ENCODE data around the gene MB.

The MB gene

GRCh38 chr22:35582218-35582860 is 34.8 kb downstream of the MB start:
- Histone ChIP-seq H3K9ac (ENCODE audit: low read depth, low read length) (no peak overlapping the region), H3K27me3 (ENCODE audit: control insufficient read depth, insufficient read depth, low read length) (no peaks in the 10 kb centered on the region), H3K4me3 (ENCODE audit: low read depth, low read length) (no peak overlapping the region), H3K36me3 (ENCODE audit: control insufficient read depth, insufficient read depth, low read length) (no peaks in the 10 kb centered on the region), H3K27ac (ENCODE audit: low read depth, low read length) (no peak overlapping the region), H3K9me3 (ENCODE audit: control insufficient read depth, insufficient read depth, low read length) (no peaks in the 10 kb centered on the region), H3K4me1 (ENCODE audit: control insufficient read depth, insufficient read depth, low read length) (no peaks in the 10 kb centered on the region)

DNA sequence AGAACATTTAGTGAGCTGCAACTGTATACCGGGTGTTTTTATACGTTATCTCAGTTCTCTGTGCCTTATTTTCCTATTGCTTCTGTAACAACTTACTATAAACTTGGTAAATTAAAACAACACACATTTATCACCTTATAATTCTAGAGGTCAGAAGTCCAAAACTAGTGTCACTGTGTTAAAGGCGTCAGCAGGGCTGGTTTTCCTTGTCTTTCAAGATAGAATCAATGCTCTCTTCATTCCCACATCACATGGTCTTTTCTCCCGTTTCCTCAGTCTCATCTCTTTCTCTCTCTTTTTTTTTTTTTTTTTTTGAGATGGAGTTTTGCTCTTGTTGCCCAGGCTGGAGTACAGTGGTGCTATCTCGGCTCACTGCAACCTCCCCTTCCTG is 36.1 kb downstream of the MB start:
- Histone ChIP-seq H3K9me3 (ENCODE audit: control insufficient read depth, insufficient read depth, low read length) (no peaks in the 10 kb centered on the region), H3K9ac (ENCODE audit: low read depth, low read length) (no peak overlapping the region), H3K4me1 (ENCODE audit: control insufficient read depth, insufficient read depth, low read length) (no peaks in the 10 kb centered on the region), H3K36me3 (ENCODE audit: control insufficient read depth, insufficient read depth, low read length) (no peaks in the 10 kb centered on the region), H3K4me3 (ENCODE audit: low read depth, low read length) (no peak overlapping the region), H3K27ac (ENCODE audit: low read depth, low read length) (no peak overlapping the region), H3K27me3 (ENCODE audit: control insufficient read depth, insufficient read depth, low read length) (no peaks in the 10 kb centered on the region)

- H3K27ac ChIP-seq (ENCODE audit: low read depth, low read length) = no peak overlapping the region
- H3K4me3 ChIP-seq (ENCODE audit: low read depth, low read length) = no peak overlapping the region
- no peaks in the 10 kb centered on the region for H3K4me1 ChIP-seq (ENCODE audit: control insufficient read depth, insufficient read depth, low read length)
- H3K9me3 ChIP-seq (ENCODE audit: control insufficient read depth, insufficient read depth, low read length) = no peaks in the 10 kb centered on the region
- no peak overlapping the region for H3K9ac ChIP-seq (ENCODE audit: low read depth, low read length)
- H3K27me3 ChIP-seq (ENCODE audit: control insufficient read depth, insufficient read depth, low read length) = no peaks in the 10 kb centered on the region
- no peaks in the 10 kb centered on the region for H3K36me3 ChIP-seq (ENCODE audit: control insufficient read depth, insufficient read depth, low read length)
These were observed 36.6 kb downstream of the MB start for GRCh38 chr22:35580351-35581022.

- Histone ChIP-seq H3K27ac (ENCODE audit: low read depth, low read length) (no peak overlapping the region), H3K9ac (ENCODE audit: low read depth, low read length) (no peak overlapping the region), H3K36me3 (ENCODE audit: control insufficient read depth, insufficient read depth, low read length) (no peaks in the 10 kb centered on the region), H3K9me3 (ENCODE audit: control insufficient read depth, insufficient read depth, low read length) (no peaks in the 10 kb centered on the region), H3K27me3 (ENCODE audit: control insufficient read depth, insufficient read depth, low read length) (no peaks in the 10 kb centered on the region), H3K4me3 (ENCODE audit: low read depth, low read length) (no peak overlapping the region), H3K4me1 (ENCODE audit: control insufficient read depth, insufficient read depth, low read length) (no peaks in the 10 kb centered on the region)
These were observed 38.1 kb downstream of the MB start for GRCh38 chr22:35578836-35579575.

DNA sequence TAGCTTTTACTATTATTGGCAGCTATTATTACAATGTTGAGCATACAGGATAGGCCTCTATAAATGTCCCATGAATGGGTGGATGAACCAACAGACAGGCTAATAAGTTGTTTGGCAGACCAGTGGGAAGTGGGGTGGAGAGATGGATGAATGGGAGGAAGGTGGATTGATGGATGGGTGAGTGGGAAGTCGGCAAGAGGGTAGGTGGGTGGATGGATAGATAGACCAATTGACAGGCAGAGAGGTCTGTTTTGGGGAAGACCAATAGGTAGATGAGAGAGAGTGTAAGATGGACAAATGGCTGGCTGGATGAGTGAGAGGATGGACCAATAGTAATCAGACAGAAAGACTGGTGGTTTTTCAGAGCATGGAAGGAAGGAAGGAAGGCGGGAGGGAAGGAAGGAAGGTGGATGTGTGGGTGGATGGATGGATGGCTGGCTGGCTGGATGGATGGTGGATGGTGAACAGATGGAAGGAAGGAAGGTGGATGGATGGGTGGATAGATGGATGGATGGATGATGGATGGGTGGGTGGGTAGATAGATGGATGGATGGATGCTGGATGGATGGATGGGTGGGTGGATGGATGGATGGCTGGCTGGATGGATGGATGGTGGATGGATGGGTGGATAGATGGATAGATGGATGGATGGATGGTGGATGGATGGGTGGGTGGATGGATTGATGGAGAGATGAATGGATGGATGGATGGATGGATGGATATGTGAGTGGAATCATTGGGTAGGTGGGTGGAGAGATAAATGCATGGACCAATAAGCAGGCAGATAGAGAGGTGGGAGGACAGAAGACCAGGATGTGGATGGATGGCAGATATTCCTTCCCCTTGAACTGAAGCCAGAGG is 39.1 kb downstream of the MB start:
- no peak overlapping the region for H3K27ac ChIP-seq (ENCODE audit: low read depth, low read length)
- H3K4me3 ChIP-seq (ENCODE audit: low read depth, low read length) = no peak overlapping the region
- H3K9me3 ChIP-seq (ENCODE audit: control insufficient read depth, insufficient read depth, low read length) = no peaks in the 10 kb centered on the region
- no peaks in the 10 kb centered on the region for H3K4me1 ChIP-seq (ENCODE audit: control insufficient read depth, insufficient read depth, low read length)
- no peaks in the 10 kb centered on the region for H3K36me3 ChIP-seq (ENCODE audit: control insufficient read depth, insufficient read depth, low read length)
- H3K9ac ChIP-seq (ENCODE audit: low read depth, low read length) = no peak overlapping the region
- no peaks in the 10 kb centered on the region for H3K27me3 ChIP-seq (ENCODE audit: control insufficient read depth, insufficient read depth, low read length)

DNA sequence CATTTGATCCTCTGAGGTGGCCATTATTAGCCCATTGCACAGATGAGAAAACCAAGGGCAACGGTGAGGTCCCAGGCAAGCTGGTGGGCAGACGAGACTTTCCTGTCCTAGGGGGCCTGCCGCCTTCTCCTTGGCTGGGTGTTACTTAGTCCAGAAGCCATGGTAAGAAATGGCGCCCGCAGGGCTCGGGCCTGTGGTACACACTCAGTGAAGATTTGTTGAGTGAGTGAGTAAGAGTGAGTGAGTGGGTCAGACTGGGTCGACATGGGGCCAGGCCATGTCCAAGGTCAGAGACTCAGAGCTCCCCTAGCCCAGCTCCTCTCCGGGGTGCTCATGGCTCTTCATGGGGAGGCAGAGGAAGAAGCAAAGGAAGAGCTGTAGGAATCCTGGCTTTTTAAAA is 40.5 kb downstream of the MB start:
- no peak overlapping the region for H3K27ac ChIP-seq (ENCODE audit: low read depth, low read length)
- no peaks in the 10 kb centered on the region for H3K36me3 ChIP-seq (ENCODE audit: control insufficient read depth, insufficient read depth, low read length)
- no peak overlapping the region for H3K9ac ChIP-seq (ENCODE audit: low read depth, low read length)
- no peak overlapping the region for H3K4me3 ChIP-seq (ENCODE audit: low read depth, low read length)
- no peaks in the 10 kb centered on the region for H3K4me1 ChIP-seq (ENCODE audit: control insufficient read depth, insufficient read depth, low read length)
- no peaks in the 10 kb centered on the region for H3K27me3 ChIP-seq (ENCODE audit: control insufficient read depth, insufficient read depth, low read length)
- H3K9me3 ChIP-seq (ENCODE audit: control insufficient read depth, insufficient read depth, low read length) = no peaks in the 10 kb centered on the region

GRCh38 chr22:35575116-35575748 is 41.9 kb downstream of the MB start:
- Histone ChIP-seq H3K4me1 (ENCODE audit: control insufficient read depth, insufficient read depth, low read length) (no peaks in the 10 kb centered on the region), H3K36me3 (ENCODE audit: control insufficient read depth, insufficient read depth, low read length) (no peaks in the 10 kb centered on the region), H3K4me3 (ENCODE audit: low read depth, low read length) (no peak overlapping the region), H3K9me3 (ENCODE audit: control insufficient read depth, insufficient read depth, low read length) (no peaks in the 10 kb centered on the region), H3K9ac (ENCODE audit: low read depth, low read length) (no peak overlapping the region), H3K27me3 (ENCODE audit: control insufficient read depth, insufficient read depth, low read length) (no peaks in the 10 kb centered on the region), H3K27ac (ENCODE audit: low read depth, low read length) (no peak overlapping the region)

DNA sequence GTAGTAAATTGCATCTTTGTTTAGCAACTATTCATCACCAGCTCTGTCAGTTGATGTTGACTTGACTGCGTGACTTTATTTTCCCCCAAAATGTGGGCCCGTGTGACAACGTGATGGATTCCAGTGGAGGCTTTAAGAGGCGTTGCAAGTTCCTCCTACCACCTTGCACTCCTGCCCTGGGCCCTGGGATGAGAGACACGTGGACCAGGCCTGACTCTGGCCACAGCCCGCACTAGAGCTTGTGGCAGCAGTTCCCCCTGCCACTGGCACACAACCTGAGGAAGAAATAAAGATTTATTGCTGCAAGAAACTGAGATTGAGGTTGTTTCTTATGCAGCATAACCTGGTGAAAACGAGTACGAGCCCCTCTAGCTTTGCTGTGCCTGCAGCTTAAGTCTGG is 44.6 kb downstream of the MB start:
- Histone ChIP-seq H3K4me3 (ENCODE audit: low read depth, low read length) (no peak overlapping the region), H3K9me3 (ENCODE audit: control insufficient read depth, insufficient read depth, low read length) (no peaks in the 10 kb centered on the region), H3K9ac (ENCODE audit: low read depth, low read length) (no peak overlapping the region), H3K36me3 (ENCODE audit: control insufficient read depth, insufficient read depth, low read length) (no peaks in the 10 kb centered on the region), H3K27ac (ENCODE audit: low read depth, low read length) (no peak overlapping the region), H3K4me1 (ENCODE audit: control insufficient read depth, insufficient read depth, low read length) (no peaks in the 10 kb centered on the region), H3K27me3 (ENCODE audit: control insufficient read depth, insufficient read depth, low read length) (no peaks in the 10 kb centered on the region)

DNA sequence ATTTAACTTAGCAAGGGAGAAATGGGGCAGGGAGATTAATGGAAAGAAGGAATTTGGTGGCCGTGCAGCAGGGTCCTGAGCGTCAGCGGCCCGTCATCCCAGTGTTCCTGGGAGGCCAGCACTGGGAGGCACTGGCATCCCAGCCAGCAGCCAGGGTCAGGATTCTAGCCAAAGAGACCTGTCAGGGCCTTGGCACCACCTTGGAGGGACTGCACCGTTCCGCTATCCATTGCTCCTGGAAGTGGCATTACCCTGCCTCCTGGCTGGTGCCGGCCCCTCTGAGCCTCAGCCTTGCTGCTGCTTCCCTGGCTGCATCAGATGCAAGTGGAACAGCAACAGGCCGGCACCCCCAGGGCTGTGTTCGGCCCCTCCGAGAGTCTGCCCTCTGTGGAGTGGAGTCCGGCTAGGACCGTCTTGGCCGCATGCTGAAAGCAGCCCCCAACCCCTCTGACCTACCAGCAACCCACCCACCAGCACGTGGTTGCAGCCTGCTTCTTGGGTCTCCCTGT is 46.4 kb downstream of the MB start:
- Histone ChIP-seq H3K4me3 (ENCODE audit: low read depth, low read length) (no peak overlapping the region), H3K9ac (ENCODE audit: low read depth, low read length) (no peak overlapping the region), H3K4me1 (ENCODE audit: control insufficient read depth, insufficient read depth, low read length) (0 out of 2 replicates have a peak, but pooled peaks cover 2% of the 10 kb centered on the region), H3K27me3 (ENCODE audit: control insufficient read depth, insufficient read depth, low read length) (no peaks in the 10 kb centered on the region), H3K36me3 (ENCODE audit: control insufficient read depth, insufficient read depth, low read length) (no peaks in the 10 kb centered on the region), H3K9me3 (ENCODE audit: control insufficient read depth, insufficient read depth, low read length) (no peaks in the 10 kb centered on the region), H3K27ac (ENCODE audit: low read depth, low read length) (no peak overlapping the region)

DNA sequence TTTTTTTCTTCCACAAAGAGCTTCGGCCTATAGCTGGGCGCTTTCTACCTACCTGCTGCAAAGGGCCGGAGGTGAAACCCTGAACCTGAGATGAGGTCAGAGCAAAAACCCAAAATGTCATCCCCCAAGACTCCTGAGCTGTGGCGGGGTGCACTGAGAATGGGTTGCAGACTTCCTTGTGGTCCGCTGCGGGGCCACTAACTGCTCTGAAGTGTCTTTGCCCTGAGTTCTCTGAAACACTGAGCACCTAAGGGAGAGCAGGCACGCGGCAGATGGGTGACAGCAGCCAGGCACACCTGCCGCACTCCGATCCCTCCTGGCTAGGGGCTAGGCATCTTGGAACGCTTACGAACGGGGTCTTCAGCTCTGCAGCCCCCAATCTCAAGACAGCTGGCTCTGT is 47.2 kb downstream of the MB start:
- Histone ChIP-seq H3K9ac (ENCODE audit: low read depth, low read length) (no peak overlapping the region), H3K27ac (ENCODE audit: low read depth, low read length) (no peak overlapping the region), H3K9me3 (ENCODE audit: control insufficient read depth, insufficient read depth, low read length) (no peaks in the 10 kb centered on the region), H3K4me1 (ENCODE audit: control insufficient read depth, insufficient read depth, low read length) (0 out of 2 replicates have a peak, but pooled peaks cover 3% of the 10 kb centered on the region), H3K27me3 (ENCODE audit: control insufficient read depth, insufficient read depth, low read length) (no peaks in the 10 kb centered on the region), H3K36me3 (ENCODE audit: control insufficient read depth, insufficient read depth, low read length) (no peaks in the 10 kb centered on the region), H3K4me3 (ENCODE audit: low read depth, low read length) (no peak overlapping the region)

All from HUES48 (cell line).